Fibroblast of lung (primary cell): ENCODE data around the gene RASSF10. TPM values are rescaled to one million over a fixed set of nuclear protein-coding genes. Genes with fewer than 3 reads are reported as not detected.

Source experiments
- DNase-seq, 2 donors: peaks; one replicate each; pipeline versions ENCODE4 v3.0.0 to v3.0.0-alpha.2; 2010; ENCODE audit warnings: low read depth in 2 of 2
- H2AFZ ChIP-seq: 2 replicates; pipeline ENCODE4 v1.5.1; 2012; ENCODE audit warnings: low read length, control low read depth, inconsistent platforms
- H3K27ac ChIP-seq: 2 replicates; pipeline ENCODE4 v1.5.1; 2011; ENCODE audit warnings: low read length, control low read depth; ENCODE audit not compliant: insufficient read depth
- H3K27me3 ChIP-seq: 2 replicates; pipeline ENCODE4 v1.5.1; 2011; ENCODE audit warnings: mild to moderate bottlenecking, low read length; ENCODE audit not compliant: control insufficient read depth, insufficient read depth
- H3K36me3 ChIP-seq: 2 replicates; pipeline ENCODE4 v1.5.1; 2011; ENCODE audit warnings: low read length; ENCODE audit not compliant: control insufficient read depth, insufficient read depth
- H3K4me1 ChIP-seq: 2 replicates; pipeline ENCODE4 v1.5.1; 2011; ENCODE audit warnings: low read length; ENCODE audit not compliant: control insufficient read depth, insufficient read depth; ENCODE audit errors: extremely low read depth
- H3K4me2 ChIP-seq: 2 replicates; pipeline ENCODE4 v1.5.1; 2011; ENCODE audit warnings: low read length, control low read depth; ENCODE audit not compliant: insufficient read depth; ENCODE audit errors: extremely low read depth
- H3K4me3 ChIP-seq, 4 experiments: fragments of 200-600 bp in 1 of 4; sonication (generic) in 1 of 4; replicated peaks in 1 of 4; 2 replicates each; pipeline ENCODE4 v1.5.1; 2011 to 2016; ENCODE audit warnings: low read length in 4 of 4, low read depth in 3 of 4, mild to moderate bottlenecking in 3 of 4, control low read depth in 2 of 4, inconsistent platforms in 1 of 4, mixed read lengths in 1 of 4; ENCODE audit not compliant: insufficient read depth in 1 of 4; ENCODE audit errors: control extremely low read depth in 1 of 4
- H3K79me2 ChIP-seq: 2 replicates; pipeline ENCODE4 v1.5.1; 2012; ENCODE audit warnings: mild to moderate bottlenecking, low read length, inconsistent platforms; ENCODE audit not compliant: control insufficient read depth, insufficient read depth
- H3K9ac ChIP-seq: 2 replicates; pipeline ENCODE4 v1.5.1; 2011; ENCODE audit warnings: mild to moderate bottlenecking, low read length, control low read depth; ENCODE audit not compliant: insufficient read depth
- H3K9me3 ChIP-seq: 2 replicates; pipeline ENCODE4 v1.5.1; 2012; ENCODE audit warnings: low read depth, low read length; ENCODE audit not compliant: control insufficient read depth, insufficient read depth
- H4K20me1 ChIP-seq: 2 replicates; pipeline ENCODE4 v1.5.1; 2011; ENCODE audit warnings: low read length; ENCODE audit not compliant: control insufficient read depth, insufficient read depth; ENCODE audit errors: extremely low read depth
- CTCF ChIP-seq, 2 donors: IDR thresholded peaks in 1 of 2; conservative IDR thresholded peaks in 1 of 2; 1 replicate in 1 of 2; 2 replicates in 1 of 2; pipeline ENCODE4 v1.5.1; 2011 to 2012; ENCODE audit warnings: low read length in 2 of 2, control low read depth in 1 of 2, inconsistent platforms in 1 of 2, low read depth in 1 of 2, mild to moderate bottlenecking in 1 of 2
- EZH2 ChIP-seq: IDR thresholded peaks from 2 replicates; pipeline ENCODE4 v1.5.1; 2012; ENCODE audit warnings: low read length, control low read depth, mild to moderate bottlenecking; ENCODE audit errors: missing control alignments
- polyA plus RNA-seq, 2 donors: library from polyadenylated mRNA; depleted of rRNA in 1 of 2; stranded (reverse) in 1 of 2; unstranded in 1 of 2; fragments of >200 nt; gene quantifications; 2 replicates each; pipeline ENCODE4 v1.2.1, GENCODE V29; 2011 to 2012; ENCODE audit warnings: missing spikeins in 1 of 2
- total RNA-seq: library from RNA; depleted of rRNA; stranded (reverse); fragments of >200 nt; gene quantifications from 2 replicates; pipeline ENCODE4 v1.2.1, GENCODE V29; 2014

Gene RASSF10
- total and polyA plus RNA-seq, 2 donors (not counting 1 experiment from before 2014, with no cell fraction given): not detected

- H3K9me3 ChIP-seq: no peaks in the 10 kb centered on the region
- H3K4me3 ChIP-seq: no peak overlapping the region
- no peaks in the 10 kb centered on the region for H3K36me3 ChIP-seq
- no peaks in the 10 kb centered on the region for H3K4me1 ChIP-seq
- no peak overlapping the region for H3K9ac ChIP-seq
- no peak overlapping the region for H3K27ac ChIP-seq
- H3K27me3 ChIP-seq: peaks cover 6% of the 10 kb centered on the region
- DNase-seq: no peak
- H3K4me2 ChIP-seq: no peak overlapping the region
- H4K20me1 ChIP-seq: no peaks in the 10 kb centered on the region
- no peaks in the 10 kb centered on the region for H3K79me2 ChIP-seq
- H2AFZ ChIP-seq: no peak overlapping the region
- TF ChIP-seq CTCF (conservative IDR thresholded peaks at IDR 0.05 in 1 of 2, IDR thresholded peaks at IDR 0.05 in 1 of 2; ENCODE audit: low read depth in 1 of 2, low read length in 2 of 2) (no peak), EZH2 (no peak)
Observed at GRCh38 chr11:12998336-12998735, 10.8 kb upstream of the RASSF10 start.

DNA sequence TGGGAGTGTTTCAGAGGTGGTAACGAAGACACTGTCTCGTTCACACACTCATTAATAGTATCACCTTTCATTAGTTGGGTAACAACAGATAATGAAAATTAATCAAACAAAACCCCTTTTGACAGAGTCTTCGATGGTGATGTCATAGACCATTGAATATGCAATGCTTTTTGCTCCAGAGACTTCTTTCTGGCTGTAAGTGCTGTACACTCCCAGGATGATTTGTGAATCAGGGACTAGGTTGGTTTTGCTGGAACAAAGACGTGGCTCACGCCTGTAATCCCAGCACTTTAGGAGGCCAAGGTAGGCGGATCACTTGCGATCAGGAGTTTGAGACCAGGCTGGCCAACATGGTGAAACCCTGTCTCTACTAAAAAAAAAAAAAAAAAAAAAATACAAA is 9.5 kb upstream of the RASSF10 start:
- H3K36me3 ChIP-seq: no peaks in the 10 kb centered on the region
- H3K27ac ChIP-seq: no peak overlapping the region
- TF ChIP-seq EZH2 (no peak), CTCF (conservative IDR thresholded peaks at IDR 0.05 in 1 of 2, IDR thresholded peaks at IDR 0.05 in 1 of 2; ENCODE audit: low read depth in 1 of 2, low read length in 2 of 2) (no peak)
- H3K4me3 ChIP-seq: no peak overlapping the region
- no peaks in the 10 kb centered on the region for H3K9me3 ChIP-seq
- H4K20me1 ChIP-seq: no peaks in the 10 kb centered on the region
- peaks cover 9% of the 10 kb centered on the region for H3K27me3 ChIP-seq
- peak in 1 of 2 donors; percentile 14 for DNase-seq
- no peaks in the 10 kb centered on the region for H3K4me1 ChIP-seq
- H2AFZ ChIP-seq: no peak overlapping the region
- H3K9ac ChIP-seq: no peak overlapping the region
- H3K79me2 ChIP-seq: no peaks in the 10 kb centered on the region
- no peak overlapping the region for H3K4me2 ChIP-seq

- Histone ChIP-seq H3K4me1 (no peaks in the 10 kb centered on the region), H3K9me3 (no peaks in the 10 kb centered on the region), H2AFZ (no peak overlapping the region), H3K27me3 (peaks cover 9% of the 10 kb centered on the region), H4K20me1 (no peaks in the 10 kb centered on the region), H3K79me2 (no peaks in the 10 kb centered on the region), H3K4me3 (no peak overlapping the region), H3K27ac (no peak overlapping the region), H3K4me2 (no peak overlapping the region), H3K36me3 (no peaks in the 10 kb centered on the region), H3K9ac (no peak overlapping the region)
- no peak for DNase-seq
- TF ChIP-seq CTCF (conservative IDR thresholded peaks at IDR 0.05 in 1 of 2, IDR thresholded peaks at IDR 0.05 in 1 of 2; ENCODE audit: low read depth in 1 of 2, low read length in 2 of 2) (no peak), EZH2 (no peak)
Observed at GRCh38 chr11:13000116-13000515, 9.0 kb upstream of the RASSF10 start.
